GM12891 (cell line): ENCODE data around the gene C16orf46.

Source experiments
- PAX5 ChIP-seq: IDR thresholded peaks from 2 replicates; pipeline ENCODE4 v1.6.1; 2011; ENCODE audit warnings: low read length, moderate library complexity, mild to moderate bottlenecking; ENCODE audit not compliant: insufficient read depth, severe bottlenecking
- POLR2A ChIP-seq: IDR thresholded peaks from 2 replicates; pipeline ENCODE4 v1.6.1; 2011; ENCODE audit warnings: low read depth, low read length, control low read depth
- POLR2AphosphoS5 ChIP-seq: IDR thresholded peaks from 2 replicates; pipeline ENCODE4 v1.6.1; 2011; ENCODE audit warnings: low read depth, low read length, control low read depth

- TF ChIP-seq POLR2A (no peak), POLR2AphosphoS5 (no peak), PAX5 (no peak)
These were observed 9.9 kb downstream of the C16orf46 start for GRCh38 chr16:81067166-81067565.
